SK-N-DZ (cell line): ENCODE results near the gene SYT7.
A peak's percentile ranks its signal among the peaks of the same experiment; 100 is the strongest.

Experiments
- DNase-seq: peaks from one replicate; pipeline ENCODE4 v3.0.0-alpha.2; 2015; ENCODE audit warnings: low spot score

Gene SYT7

DNA sequence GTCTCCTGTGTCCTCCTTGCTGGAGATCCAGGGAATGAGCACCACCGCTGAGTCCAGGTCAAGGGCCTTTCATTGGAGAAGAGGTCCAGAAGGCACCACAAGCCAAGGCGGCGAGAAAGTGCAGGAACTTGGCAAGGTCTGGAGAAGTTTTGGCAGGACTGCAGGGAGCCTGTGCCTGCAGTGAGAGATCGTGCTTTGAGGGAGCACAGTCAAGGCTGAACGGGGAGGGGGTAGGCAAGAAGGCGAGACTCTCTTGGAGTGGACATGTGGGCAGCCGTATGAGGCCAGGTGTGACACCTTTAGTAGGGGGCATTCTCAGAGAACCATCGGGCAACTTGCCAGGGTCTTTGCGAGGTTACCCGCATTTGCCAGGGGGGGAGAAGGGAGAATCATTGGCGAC is 41.9 kb downstream of the SYT7 start:
- DNase-seq: no peak

DNA sequence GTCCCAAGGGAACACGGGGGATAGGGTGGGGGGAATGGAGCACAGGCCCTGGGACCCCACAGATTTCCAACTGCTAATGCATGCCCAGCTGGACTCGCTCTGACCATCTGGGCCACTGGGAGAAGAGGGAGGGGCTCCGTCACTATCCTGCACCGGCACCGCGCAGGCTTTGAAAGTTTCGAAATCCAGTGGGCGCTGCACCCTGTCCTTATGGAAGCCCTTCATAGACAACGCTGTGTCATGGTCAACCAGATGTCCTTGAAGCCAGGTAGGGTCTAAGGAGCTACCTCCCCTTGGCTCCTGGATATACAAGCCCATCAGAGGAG is 42.3 kb downstream of the SYT7 start:
- DNase-seq: no peak

DNA sequence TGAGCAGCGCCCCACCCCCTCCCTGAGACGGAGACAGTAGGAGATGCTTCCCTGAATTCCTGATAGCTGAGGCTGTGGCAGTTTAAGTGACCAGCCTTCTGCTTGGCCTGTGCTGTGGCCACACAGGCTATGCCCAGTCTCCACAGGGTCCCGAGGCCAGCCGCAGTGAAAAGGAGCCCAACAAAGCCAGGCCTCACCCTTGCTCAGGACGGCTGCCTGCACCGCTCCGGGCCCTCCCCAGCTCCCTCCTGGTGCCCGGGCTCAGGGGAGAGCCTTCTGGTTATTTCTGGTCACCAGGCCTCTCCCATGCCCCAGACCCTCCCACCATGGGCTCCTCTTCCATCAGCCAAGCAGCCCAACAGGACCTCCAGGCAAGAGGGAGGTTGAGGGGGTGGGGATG is 43.5 kb downstream of the SYT7 start:
- no peak for DNase-seq

DNA sequence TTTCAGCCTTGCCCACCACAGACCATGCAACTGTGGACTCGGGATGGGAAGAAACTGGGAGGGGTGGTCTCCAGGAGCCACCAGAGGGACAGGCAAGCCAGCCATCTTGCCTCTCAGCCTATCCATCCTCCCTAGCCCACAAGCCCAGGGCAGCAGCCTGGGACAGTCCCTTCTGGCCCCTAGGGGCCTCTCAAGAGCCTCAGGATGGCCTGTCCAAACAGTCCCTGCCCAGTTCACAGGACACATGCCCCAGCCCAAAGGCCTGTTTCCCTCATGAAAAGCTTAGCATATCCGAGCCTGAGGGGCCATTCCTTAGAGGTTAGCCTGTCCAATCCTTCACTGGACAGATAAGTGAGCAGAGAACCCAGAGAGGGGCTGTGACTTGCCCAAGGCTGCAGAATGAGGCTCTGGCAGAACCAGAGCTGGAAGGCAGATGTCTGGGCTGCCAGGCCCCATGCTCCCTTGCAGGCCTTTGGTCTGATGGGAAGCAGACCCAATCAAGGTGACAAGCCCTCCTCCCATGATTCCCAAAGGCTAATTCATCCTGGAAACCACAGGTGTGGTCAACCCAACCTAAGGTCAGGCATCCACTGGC is 44.1 kb downstream of the SYT7 start:
- DNase-seq: peak; percentile 64

DNA sequence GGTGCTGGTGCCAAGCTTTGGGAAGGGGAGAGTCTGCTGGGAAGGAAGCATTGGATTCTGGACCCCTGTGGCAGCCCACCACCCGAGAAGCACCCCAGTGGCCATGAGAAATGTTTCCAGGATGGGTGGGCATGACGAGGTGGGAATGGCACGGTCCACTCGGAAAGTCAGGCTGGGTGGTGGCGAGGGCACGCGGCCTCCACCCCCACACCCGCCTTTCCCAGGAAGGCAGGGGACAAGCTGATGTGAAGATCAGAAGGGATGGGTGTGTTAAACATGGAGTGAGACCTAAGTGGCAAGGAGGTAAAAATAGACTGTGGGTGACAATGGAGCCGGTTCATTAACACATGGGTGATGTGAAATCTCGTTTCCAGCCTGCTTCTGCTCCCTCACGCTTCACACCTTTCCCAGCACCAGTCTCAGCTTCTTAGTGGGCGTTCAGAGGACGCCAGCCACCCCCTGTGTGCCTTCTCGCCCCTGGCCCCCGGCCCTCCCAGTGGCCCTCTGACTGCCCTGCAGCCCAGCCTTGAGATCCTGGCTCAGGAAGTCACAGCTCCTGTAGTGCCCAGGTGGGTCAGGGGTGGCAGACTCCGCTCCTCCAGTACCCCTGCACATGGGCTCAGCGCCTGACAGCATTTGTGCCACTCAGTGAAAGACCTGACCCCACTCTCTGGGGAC is 44.7 kb downstream of the SYT7 start:
- no peak for DNase-seq

DNA sequence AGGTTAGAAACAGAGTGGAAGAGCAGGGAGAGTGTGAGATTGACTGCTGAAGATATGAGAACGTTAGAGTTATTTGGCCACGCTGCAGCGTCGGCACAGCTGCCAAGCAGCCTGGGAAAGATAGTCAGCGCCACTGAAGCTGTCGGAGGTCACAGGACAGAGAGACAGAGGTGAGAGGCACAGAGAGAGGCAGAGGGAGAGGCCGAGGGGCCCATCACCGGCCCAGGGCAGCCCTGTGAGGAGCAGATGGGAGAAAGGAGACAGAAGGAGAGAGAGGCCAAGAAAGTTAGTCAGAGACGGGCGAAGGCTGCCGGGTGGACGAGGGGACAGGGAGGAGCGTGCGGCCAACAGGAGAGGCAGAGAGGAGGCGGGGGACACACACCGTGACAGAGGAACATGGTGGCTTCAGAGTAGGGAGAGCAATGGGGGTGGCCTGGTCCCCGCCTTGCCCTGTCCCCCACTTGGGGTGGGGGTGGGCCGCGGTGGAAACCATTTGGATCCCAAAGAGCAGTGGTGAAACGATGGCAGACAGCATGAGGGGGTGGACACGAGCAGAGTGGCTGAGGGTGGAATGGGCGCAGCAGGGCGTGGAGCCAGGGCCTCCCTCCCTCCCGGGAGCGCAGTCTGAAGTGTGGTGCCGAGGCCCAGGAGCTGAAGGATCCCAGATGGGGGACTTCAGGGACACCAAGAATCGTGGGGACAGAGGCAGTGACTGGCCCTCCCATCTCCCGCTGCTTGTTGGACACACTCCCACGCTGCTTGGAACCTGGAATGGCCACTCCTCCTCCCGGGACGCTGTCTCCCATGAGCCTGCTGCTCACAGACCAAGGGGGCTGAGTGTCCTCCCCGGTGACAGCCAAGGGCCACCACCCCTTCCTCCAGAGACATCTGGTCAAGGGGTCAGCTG is 45.7 kb downstream of the SYT7 start:
- no peak for DNase-seq

- no peak for DNase-seq
These were observed 46.6 kb downstream of the SYT7 start for GRCh38 chr11:61534025-61534932.

- no peak for DNase-seq
These were observed 47.5 kb downstream of the SYT7 start for GRCh38 chr11:61533401-61533800.

GRCh38 chr11:61533039-61533375 is 47.9 kb downstream of the SYT7 start:
- DNase-seq: no peak

DNA sequence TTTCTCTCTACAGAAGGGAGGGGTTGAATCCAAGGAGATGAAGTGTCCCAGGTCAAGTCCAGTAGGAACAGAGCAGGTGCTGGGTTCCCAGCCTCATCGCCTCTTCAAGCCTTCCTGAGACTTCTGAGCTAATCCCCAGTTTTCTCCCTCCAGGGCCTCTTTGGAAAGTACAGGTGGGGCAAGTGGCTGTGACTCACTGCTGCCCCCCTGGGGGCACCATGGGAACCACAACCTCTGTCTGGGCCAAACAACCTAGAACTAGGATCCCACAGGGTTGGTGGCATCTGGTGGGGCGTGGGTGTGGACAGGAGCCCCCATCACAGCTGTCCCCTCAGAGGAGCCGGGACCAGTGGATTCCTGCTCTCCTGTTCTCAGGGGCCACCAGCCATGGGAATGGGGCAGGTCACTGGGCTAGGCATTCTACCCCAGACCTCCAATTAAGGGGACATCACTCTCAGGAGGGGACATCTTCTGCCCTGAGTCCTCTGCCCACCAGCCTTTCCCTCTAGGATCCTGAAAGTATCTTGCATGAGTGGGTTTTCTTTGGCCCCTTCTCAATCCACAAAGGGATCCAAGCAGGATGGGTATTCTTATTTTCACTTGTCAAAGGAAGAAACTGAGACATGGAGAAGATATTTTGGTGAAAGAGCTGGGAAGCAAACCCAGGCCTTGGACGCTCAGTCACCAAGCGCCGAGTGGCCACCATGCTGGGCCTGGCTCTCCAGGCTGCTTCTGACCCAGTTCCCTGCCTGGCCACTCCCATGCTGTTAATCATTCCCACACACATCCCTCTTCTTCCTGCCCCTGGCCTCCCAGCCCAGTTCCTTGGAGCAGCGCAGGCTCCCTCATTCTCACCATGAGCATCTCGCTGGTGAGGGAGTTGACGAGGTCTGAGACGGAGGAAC is 48.5 kb downstream of the SYT7 start:
- DNase-seq: peak; percentile 59

DNA sequence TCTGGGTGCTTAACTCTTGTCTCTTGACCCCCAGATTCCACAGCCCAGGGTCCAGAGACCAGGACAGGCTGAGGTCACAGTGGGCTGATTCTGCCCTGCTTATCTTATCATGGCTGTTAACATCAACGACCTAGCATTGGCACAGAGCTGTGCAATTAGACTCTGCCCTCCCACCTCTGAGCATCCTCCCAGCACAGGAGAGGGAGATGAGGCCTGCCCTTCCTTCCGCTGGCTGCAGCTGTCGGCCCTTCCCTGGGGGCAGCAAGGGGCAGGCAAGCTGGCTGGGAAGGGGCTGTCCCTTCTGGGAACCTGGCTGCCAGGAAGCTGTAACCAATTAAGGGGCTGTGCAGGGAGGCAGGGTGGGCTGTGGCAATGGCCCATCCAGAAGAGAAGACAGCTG is 49.8 kb downstream of the SYT7 start:
- DNase-seq: peak; percentile 74

DNA sequence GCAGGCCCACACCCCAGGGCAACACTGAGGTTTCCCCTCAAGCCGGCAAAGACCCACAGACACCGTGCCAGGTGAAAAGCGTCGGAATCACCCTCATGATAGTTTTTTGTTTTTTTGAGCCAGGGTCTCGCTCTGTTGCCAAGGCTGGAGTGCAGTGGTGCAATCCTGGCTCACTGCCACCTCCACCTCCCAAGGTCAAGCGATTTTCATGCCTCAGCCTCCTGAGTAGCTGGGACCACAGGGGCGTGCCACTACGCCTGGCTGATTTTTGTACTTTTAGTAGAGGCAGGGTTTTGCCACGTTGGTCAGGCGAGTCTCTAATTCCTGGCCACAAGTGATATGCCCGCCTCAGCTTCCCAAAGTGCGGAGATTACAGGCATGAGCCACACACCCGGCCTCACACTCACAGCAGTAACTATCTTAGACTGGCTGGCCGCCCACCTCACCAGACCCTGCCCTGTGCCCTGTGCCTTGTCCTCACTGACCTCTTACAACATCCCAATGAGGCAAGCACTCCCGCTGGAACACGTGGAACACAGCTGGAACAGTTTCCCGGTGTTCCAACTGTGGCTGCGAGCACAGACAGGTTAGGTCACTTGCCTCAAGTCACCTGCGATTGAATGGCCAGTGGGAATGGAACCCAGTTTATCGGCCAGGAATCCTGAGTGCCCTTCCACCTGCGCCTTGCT is 51.2 kb downstream of the SYT7 start:
- no peak for DNase-seq

- no peak for DNase-seq
These were observed 52.8 kb downstream of the SYT7 start for GRCh38 chr11:61528114-61528513.

DNA sequence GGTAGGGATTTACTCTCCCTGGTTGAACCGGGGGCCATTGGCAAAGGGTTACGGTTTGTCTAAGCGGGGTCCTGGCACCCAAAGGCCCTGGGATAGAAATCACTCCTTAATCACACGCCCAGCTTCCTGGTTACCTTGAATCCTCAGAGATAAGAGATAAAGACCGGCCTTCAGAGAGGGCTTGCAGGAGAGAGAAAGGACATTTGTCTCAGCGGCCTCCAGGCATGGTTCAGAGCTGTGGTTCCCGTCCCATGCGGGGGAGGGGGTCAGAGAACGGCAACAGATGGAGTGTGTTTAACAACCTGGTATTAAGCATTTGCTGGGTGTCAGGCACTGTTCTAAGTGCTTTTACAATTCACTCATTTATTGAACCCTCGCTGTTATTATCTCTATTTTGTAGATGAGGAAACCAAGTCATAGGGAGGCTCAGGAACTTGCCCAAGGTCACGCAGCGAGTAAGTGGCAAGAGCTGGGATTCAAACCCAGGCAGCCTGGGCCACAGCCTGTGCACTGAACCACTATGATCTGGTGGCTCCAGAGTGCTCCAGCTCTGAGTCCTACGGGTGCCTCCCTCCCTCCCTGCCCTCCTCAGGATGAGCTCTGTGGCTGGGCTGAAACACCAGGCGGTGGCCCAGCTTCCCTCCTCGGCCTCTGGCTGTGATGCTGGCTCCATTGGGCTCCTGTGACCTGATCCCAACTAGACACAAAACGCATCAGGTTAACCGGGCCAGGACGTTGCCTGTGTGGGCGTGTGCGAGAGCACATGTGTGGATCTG is 53.7 kb downstream of the SYT7 start:
- no peak for DNase-seq

GRCh38 chr11:61526229-61526628 is 54.6 kb downstream of the SYT7 start:
- DNase-seq: no peak

GRCh38 chr11:61524963-61525587 is 55.8 kb downstream of the SYT7 start:
- no peak for DNase-seq

GRCh38 chr11:61524446-61524845 is 56.4 kb downstream of the SYT7 start:
- no peak for DNase-seq

DNA sequence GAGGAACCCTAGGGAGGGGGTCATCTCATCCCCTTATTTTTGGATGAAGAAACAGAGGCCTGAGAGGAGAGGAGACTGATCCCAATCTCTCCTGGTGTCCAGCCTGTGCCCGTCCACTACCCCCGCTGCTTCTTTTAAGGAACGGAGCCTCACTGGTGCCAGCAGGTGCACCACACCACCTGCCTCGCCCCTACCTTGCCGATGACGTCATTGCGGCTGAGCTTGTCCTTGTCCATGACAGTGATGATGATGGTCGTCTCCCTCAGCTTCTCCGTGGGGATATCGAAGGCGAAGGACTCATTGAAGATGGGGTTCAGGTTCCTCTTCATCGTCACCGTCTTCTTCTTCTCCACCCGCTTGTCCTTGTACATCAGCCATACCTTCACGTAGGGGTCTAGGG is 58.0 kb downstream of the SYT7 start:
- DNase-seq: no peak
